ENCODE data around the gene CLEC19A.

Gene CLEC19A

GRCh38 chr16:19328364-19328763 lies 42.8 kb downstream of the CLEC19A start:
- no peak for DNase-seq (ENCODE audit: low spot score)

DNA sequence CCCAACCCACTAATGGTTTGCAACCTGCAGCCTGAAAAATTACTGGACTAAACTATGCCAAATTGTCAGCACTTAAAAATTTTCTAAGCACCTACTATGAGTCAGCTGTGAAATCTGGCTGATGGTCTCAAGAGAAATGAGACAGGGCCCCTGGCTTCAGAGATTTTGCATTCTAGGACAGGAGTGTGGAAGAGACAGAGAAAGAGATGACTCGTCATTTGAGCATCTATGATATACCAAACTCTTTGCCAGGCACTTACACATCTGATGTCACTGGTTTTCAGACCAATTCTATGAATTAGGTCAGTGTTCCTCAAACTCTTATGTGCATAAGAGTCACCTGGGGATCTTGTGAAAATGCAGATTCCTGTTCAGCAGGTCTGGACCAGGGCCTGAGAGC lies 44.4 kb downstream of the CLEC19A start:
- DNase-seq (ENCODE audit: low spot score): no peak

GRCh38 chr16:19330841-19331397 lies 45.4 kb downstream of the CLEC19A start:
- DNase-seq (ENCODE audit: low spot score): no peak

DNA sequence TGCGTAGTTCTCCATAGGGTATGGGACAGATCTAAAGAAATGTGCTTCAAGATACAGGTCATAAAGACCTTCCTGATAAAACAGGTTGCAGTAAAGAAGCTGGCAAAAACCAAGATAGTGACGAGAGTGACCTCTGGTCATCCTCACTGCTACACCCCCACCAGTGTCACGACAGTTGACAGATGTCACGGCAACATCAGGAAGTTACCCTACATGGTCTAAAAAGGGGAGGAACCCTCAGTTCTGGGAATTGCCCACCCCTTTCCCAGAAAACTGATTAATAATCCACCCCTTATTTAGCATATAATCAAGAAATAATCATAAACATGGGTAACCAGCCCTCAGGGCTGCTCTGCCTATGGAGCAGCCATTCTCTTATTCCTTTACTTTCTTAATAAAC lies 46.3 kb downstream of the CLEC19A start:
- no peak for DNase-seq (ENCODE audit: low spot score)

- DNase-seq (ENCODE audit: low spot score): no peak
These were observed 52.8 kb downstream of the CLEC19A start for GRCh38 chr16:19338335-19338734.

DNA sequence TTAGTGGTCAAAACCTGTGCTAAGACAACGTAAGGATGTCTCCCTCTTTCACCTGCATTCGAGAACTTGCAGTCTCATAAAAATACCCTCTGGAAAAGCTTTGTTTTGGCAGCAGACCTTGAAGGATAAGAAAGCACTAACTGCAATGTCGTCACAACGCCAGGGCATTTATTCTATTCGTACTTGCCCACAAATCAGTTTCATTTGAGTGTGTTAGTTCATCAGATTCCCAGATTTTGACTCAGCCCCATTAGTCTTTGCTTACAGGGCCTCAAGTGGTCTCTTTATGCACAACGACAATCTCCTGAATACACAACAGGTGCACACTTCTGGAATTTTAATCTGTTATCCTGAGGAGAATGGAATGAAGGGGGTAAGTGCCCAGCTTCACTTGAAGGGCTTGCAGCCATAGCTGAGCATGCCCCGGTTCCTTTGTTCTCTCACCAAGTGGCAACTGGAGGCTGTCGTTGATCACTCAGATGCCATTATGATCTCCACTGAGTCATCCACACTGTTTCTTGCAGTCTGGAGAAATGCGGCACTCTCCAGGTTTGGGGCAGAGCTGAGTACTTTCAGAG lies 58.8 kb downstream of the CLEC19A start:
- DNase-seq (ENCODE audit: low spot score): no peak

GRCh38 chr16:19344980-19345379 lies 59.4 kb downstream of the CLEC19A start:
- no peak for DNase-seq (ENCODE audit: low spot score)

DNA sequence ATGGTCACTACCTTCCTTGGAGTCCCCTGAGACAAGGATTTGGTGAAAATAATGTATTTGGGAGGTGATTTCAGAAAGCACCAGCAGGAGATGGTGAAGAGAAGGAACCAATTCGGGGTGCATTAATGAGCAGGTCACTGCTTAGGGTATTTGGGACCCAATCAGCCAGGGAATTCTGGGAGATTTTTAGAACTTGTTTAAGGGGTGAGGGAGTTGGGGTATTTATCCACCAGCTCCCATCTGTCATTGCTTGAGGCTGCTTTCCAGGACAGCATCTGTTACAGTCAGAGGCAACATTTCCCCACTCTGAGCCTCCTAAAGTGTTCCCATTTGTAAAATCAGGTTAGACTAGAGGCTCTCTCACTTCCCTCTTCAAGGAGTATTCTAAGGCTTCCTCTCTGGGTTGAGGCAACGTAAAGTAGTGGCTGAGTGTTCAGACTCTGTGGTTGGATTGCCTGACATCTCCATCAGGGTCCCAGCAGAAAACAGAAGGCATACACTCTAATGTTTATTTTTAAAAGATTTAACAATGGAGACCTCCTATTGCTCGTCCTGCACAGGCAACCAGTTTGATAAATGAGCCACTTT lies 60.9 kb downstream of the CLEC19A start:
- DNase-seq (ENCODE audit: low spot score): no peak

DNA sequence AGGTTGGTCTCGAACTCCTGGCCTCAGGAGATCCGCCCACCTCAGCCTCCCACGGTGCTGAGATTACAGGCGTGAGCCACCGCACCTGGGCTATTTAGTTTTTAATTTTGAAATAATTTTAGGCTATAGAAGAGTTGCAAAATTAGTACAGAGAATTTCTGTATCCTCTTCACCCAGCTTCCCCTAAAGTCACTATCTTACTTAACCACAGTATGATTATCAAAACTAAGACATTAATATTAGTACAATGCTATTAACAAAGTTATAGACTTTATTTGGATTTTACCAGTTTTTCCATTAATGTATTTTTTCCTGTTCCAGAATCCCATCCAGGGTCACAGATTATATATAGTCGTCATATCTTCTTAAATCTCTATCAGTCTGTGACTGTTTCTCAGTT lies 62.6 kb downstream of the CLEC19A start:
- no peak for DNase-seq (ENCODE audit: low spot score)

- no peak for DNase-seq (ENCODE audit: low spot score)
These were observed 63.2 kb downstream of the CLEC19A start for GRCh38 chr16:19348578-19349315.

- DNase-seq (ENCODE audit: low spot score): no peak
These were observed 68.8 kb downstream of the CLEC19A start for GRCh38 chr16:19354371-19354770.

DNA sequence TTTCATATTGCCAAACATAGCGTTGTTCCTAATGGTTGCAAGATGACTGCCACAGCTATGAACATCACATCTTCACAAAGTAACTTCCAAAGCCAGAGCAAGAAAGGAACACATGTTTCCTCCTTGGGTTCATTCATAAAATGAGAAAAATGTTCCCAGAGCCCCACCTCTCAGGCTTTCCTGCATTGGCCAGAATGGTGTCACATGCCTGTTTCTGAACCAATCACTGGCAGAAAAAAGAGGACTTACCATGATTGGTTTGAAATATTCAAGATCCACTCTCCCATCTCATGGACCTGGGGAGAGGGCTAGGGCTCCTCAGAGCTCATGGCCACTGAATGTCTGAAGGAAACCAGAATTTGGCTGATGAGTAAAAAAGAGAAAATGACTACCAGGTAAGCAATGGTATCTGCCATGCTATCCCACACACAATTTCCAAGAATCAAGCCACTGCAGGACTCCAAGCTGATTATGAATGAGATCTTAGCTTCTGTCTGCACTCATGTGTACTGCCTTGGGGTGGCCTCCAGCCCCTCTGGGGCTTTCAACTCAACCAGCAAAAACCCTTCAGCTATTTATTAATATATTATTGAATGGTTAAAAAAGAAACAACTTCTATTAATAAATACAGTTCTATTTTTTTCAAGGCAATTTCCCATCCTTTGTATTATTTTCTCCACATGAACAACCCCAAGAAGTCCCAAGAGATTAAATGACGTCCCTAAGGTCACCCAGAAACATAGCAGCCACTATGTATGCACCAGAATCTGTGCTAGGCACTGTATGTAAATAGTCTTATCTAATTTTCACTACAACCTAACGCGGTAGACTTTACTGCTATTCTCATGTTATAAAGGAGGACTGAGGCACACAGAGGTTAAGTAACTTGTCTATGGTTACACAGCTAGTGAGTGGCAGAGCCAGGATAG lies 70.8 kb downstream of the CLEC19A start:
- DNase-seq (ENCODE audit: low spot score): no peak

GRCh38 chr16:19359556-19359955 lies 74.0 kb downstream of the CLEC19A start:
- no peak for DNase-seq (ENCODE audit: low spot score)
